Osteoblast (primary cell): Measurements from ENCODE around the gene MPC1L. TPM values are rescaled to one million over a fixed set of nuclear protein-coding genes. Genes with fewer than 3 reads are reported as not detected.
"Not testable (repeated sequence)": the region's sequence is repeated elsewhere in the genome, so short reads cannot be mapped to it uniquely, and the experiment has no call there.

Source experiments
- DNase-seq: peaks from one replicate; pipeline ENCODE4 v3.0.0; 2011; ENCODE audit warnings: low spot score, mixed read lengths; ENCODE audit not compliant: insufficient read length; ENCODE audit errors: missing footprints
- H2AFZ ChIP-seq: 2 replicates; pipeline ENCODE4 v1.6.0; 2011; ENCODE audit warnings: mild to moderate bottlenecking, low read length
- H3K27ac ChIP-seq: 2 replicates; pipeline ENCODE4 v1.5.1; 2011; ENCODE audit warnings: mild to moderate bottlenecking, low read depth, low read length, moderate library complexity
- H3K27me3 ChIP-seq: 2 replicates; pipeline ENCODE4 v1.6.0; 2012; ENCODE audit warnings: mild to moderate bottlenecking, control low read depth, inconsistent platforms, low read length, moderate library complexity; ENCODE audit not compliant: insufficient read depth
- H3K36me3 ChIP-seq: 2 replicates; pipeline ENCODE4 v1.5.1; 2011; ENCODE audit warnings: mild to moderate bottlenecking, low read length, control low read depth, moderate library complexity; ENCODE audit not compliant: insufficient read depth
- H3K4me1 ChIP-seq: 2 replicates; pipeline ENCODE4 v1.5.1; 2011; ENCODE audit warnings: mild to moderate bottlenecking, low read length, control low read depth, moderate library complexity; ENCODE audit not compliant: insufficient read depth
- H3K4me2 ChIP-seq: 2 replicates; pipeline ENCODE4 v1.6.0; 2011; ENCODE audit warnings: mild to moderate bottlenecking, low read length; ENCODE audit not compliant: insufficient read depth
- H3K4me3 ChIP-seq: fragments of 200-600 bp; sonication (generic); 3 replicates; pipeline ENCODE4 v1.5.1; 2012; ENCODE audit warnings: mild to moderate bottlenecking, low read length, inconsistent platforms; ENCODE audit not compliant: insufficient read depth
- H3K79me2 ChIP-seq: 2 replicates; pipeline ENCODE4 v1.6.0; 2012; ENCODE audit warnings: mild to moderate bottlenecking, low read length, control low read depth, inconsistent platforms; ENCODE audit not compliant: insufficient read depth
- H3K9me3 ChIP-seq: 2 replicates; pipeline ENCODE4 v1.5.1; 2011; ENCODE audit warnings: low read depth, low read length, control low read depth
- H4K20me1 ChIP-seq: 2 replicates; pipeline ENCODE4 v1.6.0; 2012; ENCODE audit warnings: mild to moderate bottlenecking, low read length, control low read depth; ENCODE audit not compliant: insufficient read depth
- CTCF ChIP-seq: IDR thresholded peaks from 2 replicates; pipeline ENCODE4 v1.5.1; 2011; ENCODE audit warnings: mild to moderate bottlenecking, low read depth, low read length, moderate library complexity; ENCODE audit errors: extremely low read depth
- total RNA-seq: library from RNA; depleted of rRNA; stranded (reverse); fragments of >200 nt; gene quantifications from 2 replicates; pipeline ENCODE4 v1.2.3, GENCODE V29; 2012

MPC1L gene
- total RNA-seq, 1 donor = not detected

GRCh38 chrX:40581336-40581920 lies 41.8 kb upstream of the MPC1L start:
- H4K20me1 ChIP-seq = peaks cover 19% of the 10 kb centered on the region
- peak overlapping the region; percentile 54 for H2AFZ ChIP-seq
- H3K36me3 ChIP-seq = no peaks in the 10 kb centered on the region
- peak overlapping the region; percentile 63 for H3K27ac ChIP-seq
- no peaks in the 10 kb centered on the region for H3K9me3 ChIP-seq
- H3K79me2 ChIP-seq = peaks cover 52% of the 10 kb centered on the region
- no peak for DNase-seq
- peak overlapping the region; percentile 82 for H3K4me3 ChIP-seq
- H3K27me3 ChIP-seq = peaks cover 22% of the 10 kb centered on the region
- TF ChIP-seq CTCF = no peak
- peaks cover 7% of the 10 kb centered on the region for H3K4me1 ChIP-seq
- H3K4me2 ChIP-seq = peak overlapping the region; percentile 84

- H3K9me3 ChIP-seq, DNase-seq, H3K4me1 ChIP-seq, H2AFZ ChIP-seq, H3K36me3 ChIP-seq: not testable (repeated sequence)
- Histone ChIP-seq H3K27me3 (peaks cover 22% of the 10 kb centered on the region), H3K79me2 (peaks cover 59% of the 10 kb centered on the region), H3K4me3 (peak overlapping the region; percentile 82), H3K4me2 (peak overlapping the region; percentile 84), H3K27ac (peak overlapping the region; percentile 63), H4K20me1 (peaks cover 19% of the 10 kb centered on the region)
These were observed 41.0 kb upstream of the MPC1L start for GRCh38 chrX:40582178-40582577.

GRCh38 chrX:40582811-40583210 lies 40.4 kb upstream of the MPC1L start:
- H3K4me1 ChIP-seq = peaks cover 7% of the 10 kb centered on the region
- no peak overlapping the region for H3K4me3 ChIP-seq
- DNase-seq = no peak
- H4K20me1 ChIP-seq = peaks cover 19% of the 10 kb centered on the region
- H3K4me2 ChIP-seq = no peak overlapping the region
- H3K27me3 ChIP-seq = peaks cover 21% of the 10 kb centered on the region
- no peak overlapping the region for H2AFZ ChIP-seq
- TF ChIP-seq CTCF = no peak
- H3K9me3 ChIP-seq = no peaks in the 10 kb centered on the region
- H3K79me2 ChIP-seq = peaks cover 66% of the 10 kb centered on the region
- no peaks in the 10 kb centered on the region for H3K36me3 ChIP-seq
- H3K27ac ChIP-seq = no peak overlapping the region

GRCh38 chrX:40587623-40588022 lies 35.6 kb upstream of the MPC1L start:
- H3K27me3 ChIP-seq, H3K4me1 ChIP-seq, H2AFZ ChIP-seq, H3K4me2 ChIP-seq, H3K9me3 ChIP-seq, DNase-seq, H3K4me3 ChIP-seq, H3K27ac ChIP-seq: not testable (repeated sequence)
- H4K20me1 ChIP-seq = peaks cover 15% of the 10 kb centered on the region
- H3K36me3 ChIP-seq = peaks cover 15% of the 10 kb centered on the region
- H3K79me2 ChIP-seq = peaks cover 58% of the 10 kb centered on the region

GRCh38 chrX:40589616-40590321 lies 33.5 kb upstream of the MPC1L start:
- not testable (repeated sequence) for H3K27ac ChIP-seq, DNase-seq, H3K9me3 ChIP-seq, H3K27me3 ChIP-seq, H3K4me3 ChIP-seq, H2AFZ ChIP-seq, H3K4me1 ChIP-seq, H3K4me2 ChIP-seq
- Histone ChIP-seq H4K20me1 (peaks cover 10% of the 10 kb centered on the region), H3K79me2 (peaks cover 39% of the 10 kb centered on the region), H3K36me3 (peaks cover 19% of the 10 kb centered on the region)
